22Rv1 (cell line): ENCODE measurements around the gene CD2AP.

Experiments
- ZFX ChIP-seq: fragments of 450-650 bp; IDR thresholded peaks from 2 replicates; pipeline ENCODE4 v1.6.1; 2017; ENCODE audit warnings: antibody characterized with exemption, borderline replicate concordance
- TF ChIP-seq, protein P1 (sequence below): fragments of 450-650 bp; IDR thresholded peaks from 2 replicates; pipeline ENCODE4 v1.5.1; 2017; ENCODE audit warnings: mild to moderate bottlenecking

DNA sequence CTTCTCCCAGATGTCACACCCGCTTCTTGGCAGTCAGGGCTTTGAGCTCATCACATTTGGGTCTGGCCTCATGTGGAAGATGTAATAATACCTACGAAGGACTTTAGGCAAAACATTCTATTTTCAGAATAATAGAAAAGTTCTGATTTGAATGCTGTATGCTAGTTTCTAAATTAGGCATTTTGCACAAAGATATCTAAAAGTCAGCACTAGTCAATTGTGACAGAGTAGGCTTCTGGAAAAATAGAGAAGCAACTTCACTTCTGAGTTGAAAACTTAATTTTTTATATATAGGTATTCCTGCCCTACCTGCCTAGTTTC lies 38.3 kb upstream of the CD2AP start:
- TF ChIP-seq, protein P1, sequence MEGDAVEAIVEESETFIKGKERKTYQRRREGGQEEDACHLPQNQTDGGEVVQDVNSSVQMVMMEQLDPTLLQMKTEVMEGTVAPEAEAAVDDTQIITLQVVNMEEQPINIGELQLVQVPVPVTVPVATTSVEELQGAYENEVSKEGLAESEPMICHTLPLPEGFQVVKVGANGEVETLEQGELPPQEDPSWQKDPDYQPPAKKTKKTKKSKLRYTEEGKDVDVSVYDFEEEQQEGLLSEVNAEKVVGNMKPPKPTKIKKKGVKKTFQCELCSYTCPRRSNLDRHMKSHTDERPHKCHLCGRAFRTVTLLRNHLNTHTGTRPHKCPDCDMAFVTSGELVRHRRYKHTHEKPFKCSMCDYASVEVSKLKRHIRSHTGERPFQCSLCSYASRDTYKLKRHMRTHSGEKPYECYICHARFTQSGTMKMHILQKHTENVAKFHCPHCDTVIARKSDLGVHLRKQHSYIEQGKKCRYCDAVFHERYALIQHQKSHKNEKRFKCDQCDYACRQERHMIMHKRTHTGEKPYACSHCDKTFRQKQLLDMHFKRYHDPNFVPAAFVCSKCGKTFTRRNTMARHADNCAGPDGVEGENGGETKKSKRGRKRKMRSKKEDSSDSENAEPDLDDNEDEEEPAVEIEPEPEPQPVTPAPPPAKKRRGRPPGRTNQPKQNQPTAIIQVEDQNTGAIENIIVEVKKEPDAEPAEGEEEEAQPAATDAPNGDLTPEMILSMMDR, result no peak
- TF ChIP-seq ZFX, result no peak
